Breast epithelium (tissue), 4 donors: ENCODE data around the gene RPS15. TPM values are rescaled to one million over a fixed set of nuclear protein-coding genes. Genes with fewer than 3 reads are reported as not detected.

Experiments used
- DNase-seq, 2 donors: peaks; one replicate each; pipeline ENCODE4 v3.0.0-alpha.2; 2019; ENCODE audit warnings: low spot score in 2 of 2
- H3K27ac ChIP-seq, 2 donors: fragments of 200-600 bp; sonication (generic) in 1 of 2; one replicate each; pipeline ENCODE4 v1.5.1; 2016 to 2019; ENCODE audit warnings: mild to moderate bottlenecking in 1 of 2
- H3K27me3 ChIP-seq, 2 donors: fragments of 200-600 bp; sonication (generic) in 1 of 2; one replicate each; pipeline versions ENCODE4 v1.5.1 to v1.6.0; 2017 to 2019; ENCODE audit warnings: control low read depth in 1 of 2, mild to moderate bottlenecking in 1 of 2
- H3K36me3 ChIP-seq: fragments of 200-600 bp; one replicate; pipeline ENCODE4 v1.5.1; 2019
- H3K4me1 ChIP-seq, 2 donors: fragments of 200-600 bp; sonication (generic); one replicate each; pipeline ENCODE4 v1.5.1; 2016 to 2019; ENCODE audit warnings: control low read depth in 1 of 2
- H3K4me3 ChIP-seq, 3 donors: fragments of 200-600 bp; sonication (generic); 1 replicate in 2 of 3; 2 replicates in 1 of 3; pipeline ENCODE4 v1.5.1; 2016 to 2019; ENCODE audit warnings: mild to moderate bottlenecking in 3 of 3, moderate library complexity in 2 of 3
- H3K9me3 ChIP-seq, 2 donors: fragments of 200-600 bp; sonication (generic) in 1 of 2; one replicate each; pipeline ENCODE4 v1.5.1; 2016 to 2019; ENCODE audit warnings: control low read depth in 1 of 2
- CTCF ChIP-seq, 3 donors: fragments of 450-650 bp; IDR thresholded peaks; one replicate each; pipeline ENCODE4 v1.5.1; 2016 to 2017; ENCODE audit warnings: antibody characterized with exemption in 3 of 3, mild to moderate bottlenecking in 3 of 3, moderate library complexity in 3 of 3
- POLR2A ChIP-seq: fragments of 450-650 bp; IDR thresholded peaks from one replicate; pipeline ENCODE4 v1.6.1; 2016; ENCODE audit warnings: antibody characterized with exemption, mild to moderate bottlenecking, moderate library complexity
- POLR2AphosphoS5 ChIP-seq, 3 donors: sonication (generic); formaldehyde crosslinking; IDR thresholded peaks; one replicate each; pipeline ENCODE4 v1.6.1; 2017; ENCODE audit warnings: antibody characterized with exemption in 3 of 3
- intact Hi-C: fragments of 100-400 bp; cut with DNase I; formaldehyde crosslinking; loops from one replicate; pipeline ENCODE4 v1.15.1; 2023; ENCODE audit warnings: low total_unique reads
- total RNA-seq, 3 donors: library from RNA; depleted of rRNA; stranded (reverse); fragments of >200 nt; gene quantifications; one replicate each; pipeline ENCODE4 v1.1.0, GENCODE V29; 2016

Gene RPS15
- total RNA-seq, 3 donors from 2014 or later, result 2,978 to 3,238 (median 2,982) TPM

- no peaks in the 10 kb centered on the region for H3K9me3 ChIP-seq
- no peak for DNase-seq
- intact Hi-C loops, result loop anchor here (10.0 kb wide), 1 partner anchor 127 kb away; the partner anchor contains the start of gene FAM174C
- peaks cover 0 to 13% of the 10 kb centered on the region in 2 donors for H3K4me1 ChIP-seq
- TF ChIP-seq CTCF (IDR thresholded peaks at IDR 0.05) (no peak), POLR2A (no peak), POLR2AphosphoS5 (IDR thresholded peaks at IDR 0.05) (no peak)
- H3K27me3 ChIP-seq, result no peaks in the 10 kb centered on the region
- no peaks in the 10 kb centered on the region for H3K36me3 ChIP-seq
- H3K27ac ChIP-seq, result peak overlapping the region; percentile 60 to 80
- H3K4me3 ChIP-seq, result peak overlapping the region; percentile 55 to 90 (median 75)
Measured at GRCh38 chr19:1401889-1402217, 36.3 kb upstream of the RPS15 start.

- peaks cover 0 to 13% of the 10 kb centered on the region in 2 donors for H3K4me1 ChIP-seq
- H3K27ac ChIP-seq, result peak overlapping the region; percentile 60 to 80
- no peaks in the 10 kb centered on the region for H3K36me3 ChIP-seq
- peak overlapping the region in 2 of 3 donors; percentile 24 to 52 for H3K4me3 ChIP-seq
- intact Hi-C loops, result loop anchor here (10.0 kb wide), 1 partner anchor 128 kb away; the partner anchor contains the start of gene FAM174C
- peak in 1 of 3 donors; percentile 25 for TF ChIP-seq POLR2AphosphoS5 (IDR thresholded peaks at IDR 0.05)
- no peak for TF ChIP-seq CTCF (IDR thresholded peaks at IDR 0.05)
- no peaks in the 10 kb centered on the region for H3K9me3 ChIP-seq
- H3K27me3 ChIP-seq, result no peaks in the 10 kb centered on the region
- DNase-seq, result peak; percentile 84 to 89
Measured at GRCh38 chr19:1402411-1403070, 35.7 kb upstream of the RPS15 start.

- peaks cover 30 to 35% of the 10 kb centered on the region in 2 donors for H3K4me1 ChIP-seq
- H3K9me3 ChIP-seq, result no peaks in the 10 kb centered on the region
- H3K27me3 ChIP-seq, result no peaks in the 10 kb centered on the region
- peak overlapping the region; percentile 98 to 100 (median 100) for H3K4me3 ChIP-seq
- H3K36me3 ChIP-seq, result no peaks in the 10 kb centered on the region
- TF ChIP-seq POLR2A, result no peak
- TF ChIP-seq POLR2AphosphoS5 (IDR thresholded peaks at IDR 0.05), result peak; percentile 54 to 66 (median 61)
- TF ChIP-seq CTCF (IDR thresholded peaks at IDR 0.05), result peak; percentile 5 to 54 (median 38)
- H3K27ac ChIP-seq, result peak overlapping the region; percentile 94 to 98
- intact Hi-C loops, result loop anchor here (10.0 kb wide), 1 partner anchor 132 kb away; the partner anchor contains the start of gene FAM174C
- DNase-seq, result peak; percentile 99 to 100
Measured at GRCh38 chr19:1406774-1407527, 31.2 kb upstream of the RPS15 start.

GRCh38 chr19:1407528-1408299 is 30.5 kb upstream of the RPS15 start, which contains the start of gene DAZAP1:
Gene DAZAP1 (plus strand): TSS chr19:1407586. CDS start chr19:1407774, 188 bp downstream.
- no peak for DNase-seq
- Histone ChIP-seq H3K27ac (peak within 1 kb of the TSS; percentile 94 to 98), H3K27me3 (no peaks in the 10 kb centered on the region), H3K4me3 (peak within 1 kb of the TSS; percentile 98 to 100 (median 100)), H3K9me3 (no peaks in the 10 kb centered on the region), H3K36me3 (no peaks in the 10 kb centered on the region), H3K4me1 (peaks cover 34 to 36% of the 10 kb centered on the region in 2 donors)
- intact Hi-C loops, result loop anchor here (10.0 kb wide), 1 partner anchor 133 kb away; the partner anchor contains the start of gene FAM174C
- no peak for TF ChIP-seq POLR2A
- no peak for TF ChIP-seq CTCF (IDR thresholded peaks at IDR 0.05)
- TF ChIP-seq POLR2AphosphoS5 (IDR thresholded peaks at IDR 0.05), result no peak
